ENCODE data around the gene TNFRSF18. TPM values are rescaled to one million over a fixed set of nuclear protein-coding genes. Genes with fewer than 3 reads are reported as not detected.
A peak's percentile ranks its signal among the peaks of the same experiment; 100 is the strongest.

The TNFRSF18 gene
- total RNA-seq, 1 donor from 2014 or later = not detected

DNA sequence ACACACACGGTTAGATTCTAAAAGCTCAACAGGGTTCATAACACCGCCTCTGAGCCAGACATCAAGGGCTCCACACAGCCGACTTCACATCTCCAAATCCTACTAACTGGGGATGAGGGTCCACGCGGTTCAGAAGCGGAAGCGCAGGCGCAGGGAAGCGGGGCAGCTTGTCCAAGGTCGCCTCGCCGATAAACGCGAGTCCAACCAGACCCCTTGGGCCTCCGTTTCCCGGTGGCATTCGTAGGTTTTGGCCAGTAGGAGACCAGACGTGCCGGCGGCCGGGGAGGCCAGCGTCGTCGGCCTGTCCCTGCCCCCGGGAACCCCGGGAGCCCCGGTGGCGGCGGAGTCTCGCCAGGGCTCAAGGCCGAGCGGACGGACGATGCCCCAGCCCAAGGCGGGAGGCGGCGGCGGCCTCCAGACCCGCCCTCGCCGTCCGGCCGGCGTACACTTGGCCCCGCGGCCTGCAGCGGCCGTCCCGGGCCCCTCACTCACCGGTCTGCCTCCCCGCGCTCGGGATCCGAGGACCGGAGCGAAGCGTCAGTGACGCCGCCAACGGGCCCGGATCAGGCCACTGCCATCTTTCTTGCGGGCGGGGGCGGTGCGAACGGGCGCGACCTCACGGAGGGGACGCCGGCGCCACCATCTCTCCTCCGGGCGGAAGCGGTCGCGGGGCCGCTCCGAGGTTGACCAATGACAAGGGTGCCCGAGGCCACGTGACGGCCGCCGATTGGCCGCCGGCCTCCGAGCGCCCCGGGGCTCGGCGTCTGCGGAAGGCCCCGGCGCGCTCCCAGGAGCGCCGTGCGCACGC is 25.2 kb upstream of the TNFRSF18 start, which contains the start of gene SDF4:
Gene SDF4 (minus strand): TSS at position 602 of the 808 bp plus-strand sequence. CDS start 3,229 bp downstream, outside the sequence.
- Histone ChIP-seq H3K4me1 (peaks cover 42% of the 10 kb centered on the region), H3K27me3 (ENCODE audit: low read depth) (no peaks in the 10 kb centered on the region), H3K9me3 (replicated peaks) (no peaks in the 10 kb centered on the region), H3K27ac (replicated peaks) (peak within 1 kb of the TSS; percentile 96), H3K4me3 (peak within 1 kb of the TSS; percentile 96), H3K36me3 (peaks cover 27% of the 10 kb centered on the region)
- intact Hi-C loops (cut with micrococcal nuclease) = no loop called here
- DNase-seq = peak; percentile 97
- TF ChIP-seq, protein P1, sequence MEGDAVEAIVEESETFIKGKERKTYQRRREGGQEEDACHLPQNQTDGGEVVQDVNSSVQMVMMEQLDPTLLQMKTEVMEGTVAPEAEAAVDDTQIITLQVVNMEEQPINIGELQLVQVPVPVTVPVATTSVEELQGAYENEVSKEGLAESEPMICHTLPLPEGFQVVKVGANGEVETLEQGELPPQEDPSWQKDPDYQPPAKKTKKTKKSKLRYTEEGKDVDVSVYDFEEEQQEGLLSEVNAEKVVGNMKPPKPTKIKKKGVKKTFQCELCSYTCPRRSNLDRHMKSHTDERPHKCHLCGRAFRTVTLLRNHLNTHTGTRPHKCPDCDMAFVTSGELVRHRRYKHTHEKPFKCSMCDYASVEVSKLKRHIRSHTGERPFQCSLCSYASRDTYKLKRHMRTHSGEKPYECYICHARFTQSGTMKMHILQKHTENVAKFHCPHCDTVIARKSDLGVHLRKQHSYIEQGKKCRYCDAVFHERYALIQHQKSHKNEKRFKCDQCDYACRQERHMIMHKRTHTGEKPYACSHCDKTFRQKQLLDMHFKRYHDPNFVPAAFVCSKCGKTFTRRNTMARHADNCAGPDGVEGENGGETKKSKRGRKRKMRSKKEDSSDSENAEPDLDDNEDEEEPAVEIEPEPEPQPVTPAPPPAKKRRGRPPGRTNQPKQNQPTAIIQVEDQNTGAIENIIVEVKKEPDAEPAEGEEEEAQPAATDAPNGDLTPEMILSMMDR (IDR thresholded peaks at IDR 0.05; ENCODE audit: borderline replicate concordance) = no peak

DNA sequence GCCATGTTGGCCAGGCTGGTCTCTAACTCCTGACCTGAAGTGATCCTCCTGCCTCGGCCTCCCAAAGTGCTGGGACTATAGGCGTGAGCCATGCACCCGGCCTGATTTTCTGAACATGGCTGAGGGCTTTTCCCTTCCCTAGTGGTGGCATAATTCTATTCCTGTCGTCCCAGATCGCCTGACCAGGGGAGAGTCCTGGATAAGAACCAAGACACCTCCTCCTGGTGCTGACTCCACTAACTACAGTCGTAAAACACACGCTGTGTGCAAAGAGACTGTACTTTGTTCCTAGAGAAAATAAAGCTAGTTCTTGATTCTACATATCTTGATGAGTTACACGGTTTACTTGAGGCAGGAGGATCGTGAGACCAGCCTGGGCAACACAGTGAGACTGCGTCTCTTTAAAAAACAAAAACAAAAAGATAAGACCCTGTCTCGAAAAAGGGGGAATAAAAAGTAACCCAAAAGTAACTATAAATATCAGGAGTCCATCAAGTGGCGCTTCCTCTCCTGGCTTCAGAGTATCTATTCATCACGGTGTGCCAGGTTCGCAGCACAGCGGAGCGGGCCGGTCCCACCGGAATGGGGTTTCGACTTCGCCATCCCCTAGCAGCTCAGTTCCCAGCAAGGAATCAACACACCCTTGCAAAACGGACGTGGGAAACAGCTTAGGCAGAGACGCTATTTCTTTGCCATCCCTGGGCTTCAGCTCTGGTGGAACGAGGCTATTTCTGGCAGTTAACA is 24.4 kb upstream of the TNFRSF18 start:
- TF ChIP-seq, protein P1 (IDR thresholded peaks at IDR 0.05; ENCODE audit: borderline replicate concordance) = no peak
- H3K36me3 ChIP-seq = peaks cover 34% of the 10 kb centered on the region
- intact Hi-C loops (cut with micrococcal nuclease) = no loop called here
- no peaks in the 10 kb centered on the region for H3K9me3 ChIP-seq (replicated peaks)
- no peaks in the 10 kb centered on the region for H3K27me3 ChIP-seq (ENCODE audit: low read depth)
- peaks cover 49% of the 10 kb centered on the region for H3K4me1 ChIP-seq
- peak overlapping the region; percentile 96 for H3K27ac ChIP-seq (replicated peaks)
- peak overlapping the region; percentile 96 for H3K4me3 ChIP-seq
- no peak for DNase-seq

DNA sequence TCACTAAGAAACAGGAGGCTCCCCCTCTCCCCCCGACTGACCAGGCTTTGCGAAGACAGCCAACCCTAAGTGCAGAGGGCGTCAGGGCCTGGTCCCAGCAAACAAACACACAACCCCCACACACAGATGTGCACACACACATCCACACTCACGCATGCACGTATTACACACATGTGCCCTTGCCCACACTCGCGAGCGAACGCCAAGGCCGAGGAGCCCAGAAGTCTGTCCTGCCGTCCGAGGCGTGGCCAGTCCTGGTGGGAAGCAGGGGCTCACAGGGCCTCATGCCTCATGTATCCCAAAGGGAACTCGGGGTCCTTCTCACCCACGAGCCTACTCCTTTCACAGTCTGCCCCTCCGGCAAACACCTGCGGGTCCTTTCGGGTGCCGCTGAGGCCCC is 23.4 kb upstream of the TNFRSF18 start:
- intact Hi-C loops (cut with micrococcal nuclease) = no loop called here
- H3K27ac ChIP-seq (replicated peaks) = no peak overlapping the region
- TF ChIP-seq, protein P1 (IDR thresholded peaks at IDR 0.05; ENCODE audit: borderline replicate concordance) = no peak
- no peak for DNase-seq
- H3K36me3 ChIP-seq = peaks cover 43% of the 10 kb centered on the region
- H3K9me3 ChIP-seq (replicated peaks) = no peaks in the 10 kb centered on the region
- H3K4me3 ChIP-seq = peak overlapping the region; percentile 96
- peaks cover 57% of the 10 kb centered on the region for H3K4me1 ChIP-seq
- H3K27me3 ChIP-seq (ENCODE audit: low read depth) = no peaks in the 10 kb centered on the region

DNA sequence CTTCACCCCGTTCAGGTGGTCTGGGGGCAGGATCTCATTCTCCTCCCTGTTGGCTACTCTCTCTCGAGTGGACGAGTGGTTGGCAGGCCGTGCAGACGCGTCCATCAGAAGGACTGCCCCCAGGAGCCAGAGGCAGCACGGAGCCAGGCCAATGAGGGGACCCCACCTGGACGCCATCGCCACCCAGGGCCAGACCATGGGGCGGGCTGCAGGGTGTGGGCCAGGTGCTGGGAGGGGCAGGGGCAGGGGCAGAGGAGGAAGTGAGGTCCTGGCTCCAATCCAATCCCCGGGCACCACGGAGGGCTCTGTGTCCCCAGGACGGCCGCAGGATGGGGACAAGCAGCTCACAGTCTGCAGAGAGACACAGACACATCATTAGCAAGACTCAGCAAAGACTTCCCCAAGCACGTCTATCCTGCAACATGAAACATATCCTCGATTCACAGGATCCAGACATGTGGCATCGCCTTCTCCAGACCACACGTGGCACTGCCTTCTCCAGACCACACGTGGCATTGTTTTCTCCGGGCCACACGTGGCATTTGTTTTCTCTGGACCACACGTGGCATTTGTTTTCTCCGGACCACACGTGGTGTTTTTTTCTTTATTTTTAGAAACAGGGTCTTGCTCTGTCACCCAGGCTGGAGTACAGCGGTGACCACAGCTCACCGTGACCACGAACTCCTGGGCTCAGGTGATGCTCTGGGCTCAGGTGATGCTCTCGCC is 22.4 kb upstream of the TNFRSF18 start:
- peaks cover 57% of the 10 kb centered on the region for H3K4me1 ChIP-seq
- H3K27ac ChIP-seq (replicated peaks) = no peak overlapping the region
- DNase-seq = no peak
- no peaks in the 10 kb centered on the region for H3K27me3 ChIP-seq (ENCODE audit: low read depth)
- TF ChIP-seq, protein P1 (IDR thresholded peaks at IDR 0.05; ENCODE audit: borderline replicate concordance) = no peak
- no peak overlapping the region for H3K4me3 ChIP-seq
- peaks cover 53% of the 10 kb centered on the region for H3K36me3 ChIP-seq
- H3K9me3 ChIP-seq (replicated peaks) = no peaks in the 10 kb centered on the region
- intact Hi-C loops (cut with micrococcal nuclease) = no loop called here

DNA sequence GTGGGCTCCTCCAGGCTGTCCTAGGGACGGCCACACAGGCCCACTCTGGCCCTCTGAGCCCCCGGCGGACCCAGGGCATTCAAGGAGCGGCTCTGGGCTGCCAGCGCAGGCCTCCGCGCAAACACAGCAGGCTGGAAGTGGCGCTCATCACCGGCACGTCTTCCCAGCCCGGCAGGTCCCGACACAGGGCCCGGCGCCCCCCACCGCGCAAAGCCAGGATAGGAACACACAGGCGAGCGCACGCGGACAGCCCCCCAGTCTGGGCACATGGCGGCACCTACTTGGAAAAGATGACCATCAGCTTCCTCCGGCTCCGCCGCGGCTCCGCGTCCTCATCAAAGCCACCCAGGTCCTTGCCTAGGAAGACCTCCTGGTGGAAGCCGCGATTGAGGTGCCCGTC is 21.8 kb upstream of the TNFRSF18 start:
- Histone ChIP-seq H3K27ac (replicated peaks) (no peak overlapping the region), H3K9me3 (replicated peaks) (no peaks in the 10 kb centered on the region), H3K36me3 (peaks cover 59% of the 10 kb centered on the region), H3K27me3 (ENCODE audit: low read depth) (no peaks in the 10 kb centered on the region), H3K4me1 (peaks cover 53% of the 10 kb centered on the region), H3K4me3 (no peak overlapping the region)
- TF ChIP-seq, protein P1 (IDR thresholded peaks at IDR 0.05; ENCODE audit: borderline replicate concordance) = no peak
- intact Hi-C loops (cut with micrococcal nuclease) = no loop called here
- no peak for DNase-seq

Data from left ventricle myocardium inferior (tissue), 1 donor.